ENCODE data around the gene NEMF. TPM values are rescaled to one million over a fixed set of nuclear protein-coding genes. Genes with fewer than 3 reads are reported as not detected.

Gene NEMF
- total RNA-seq, 2 experiments from 2014 or later: 76.7 to 89.1 TPM

GRCh38 chr14:49892636-49893308 lies 40.2 kb upstream of the NEMF start, which contains the start of gene ARF6:
Gene ARF6 (plus strand): TSS chr14:49893082. CDS start chr14:49893737, 655 bp downstream.
- POLR2A ChIA-PET: interaction anchor here (0.5 to 1.3 kb wide), 5 partner anchors 25 to 289 kb away, joined by 3 to 5 read pairs (median 3); no protein-coding TSS in a partner anchor
- DNase-seq: peak; percentile 97
- peak within 1 kb of the TSS; percentile 97 for H3K4me3 Mint-ChIP-seq
- no peaks in the 10 kb centered on the region for H3K9me3 Mint-ChIP-seq
- peaks cover 44% of the 10 kb centered on the region for H3K36me3 Mint-ChIP-seq (ENCODE audit: low read depth)
- H3K4me1 Mint-ChIP-seq: peaks cover 22% of the 10 kb centered on the region
- H3K27ac Mint-ChIP-seq: peak within 1 kb of the TSS; percentile 99
- CTCF ChIA-PET: interaction anchor here (0.6 to 3.6 kb wide), 14 partner anchors 11 to 258 kb away, joined by 3 to 22 read pairs (median 4); partner anchors contain the start of gene DNAAF2
- H3K27me3 Mint-ChIP-seq: no peaks in the 10 kb centered on the region

GRCh38 chr14:49892301-49892635 lies 39.7 kb upstream of the NEMF start:
- H3K27me3 Mint-ChIP-seq: no peaks in the 10 kb centered on the region
- H3K4me1 Mint-ChIP-seq: peaks cover 20% of the 10 kb centered on the region
- ChIA-PET CTCF (interaction anchor here (0.6 to 3.6 kb wide), 14 partner anchors 11 to 258 kb away, joined by 3 to 22 read pairs (median 4); partner anchors contain the start of gene DNAAF2), POLR2A (interaction anchor here (0.5 to 1.3 kb wide), 3 partner anchors 25 to 109 kb away, joined by 3 to 5 read pairs (median 3); no protein-coding TSS in a partner anchor)
- H3K9me3 Mint-ChIP-seq: no peaks in the 10 kb centered on the region
- peaks cover 42% of the 10 kb centered on the region for H3K36me3 Mint-ChIP-seq (ENCODE audit: low read depth)
- peak overlapping the region; percentile 99 for H3K27ac Mint-ChIP-seq
- peak overlapping the region; percentile 97 for H3K4me3 Mint-ChIP-seq
- DNase-seq: peak; percentile 73

- Mint-ChIP-seq H3K4me1 (peaks cover 27% of the 10 kb centered on the region), H3K27ac (no peak overlapping the region), H3K27me3 (no peaks in the 10 kb centered on the region), H3K9me3 (no peaks in the 10 kb centered on the region), H3K36me3 (ENCODE audit: low read depth) (peaks cover 5% of the 10 kb centered on the region), H3K4me3 (no peak overlapping the region)
- no peak for DNase-seq
- ChIA-PET POLR2A (interaction anchor here (0.6 to 0.7 kb wide), 2 partner anchors 20 to 230 kb away, joined by 3 to 4 read pairs; no protein-coding TSS in a partner anchor), CTCF (interaction anchor here (0.8 to 1.9 kb wide), 6 partner anchors 8 to 194 kb away, joined by 3 to 14 read pairs (median 3); no protein-coding TSS in a partner anchor)
Observed at GRCh38 chr14:49888293-49888692, 35.7 kb upstream of the NEMF start.

GRCh38 chr14:49886523-49886922 lies 33.9 kb upstream of the NEMF start:
- Mint-ChIP-seq H3K27ac (peak overlapping the region; percentile 77), H3K36me3 (ENCODE audit: low read depth) (peaks cover under 1% of the 10 kb centered on the region), H3K4me3 (no peak overlapping the region), H3K9me3 (no peaks in the 10 kb centered on the region), H3K27me3 (no peaks in the 10 kb centered on the region), H3K4me1 (peaks cover 27% of the 10 kb centered on the region)
- ChIA-PET POLR2A (no interaction called here), CTCF (no interaction called here)
- DNase-seq: no peak

GRCh38 chr14:49882826-49883694 lies 30.5 kb upstream of the NEMF start:
- Mint-ChIP-seq H3K36me3 (ENCODE audit: low read depth) (peaks cover 3% of the 10 kb centered on the region), H3K9me3 (no peaks in the 10 kb centered on the region), H3K27me3 (no peaks in the 10 kb centered on the region), H3K4me3 (no peak overlapping the region), H3K4me1 (peaks cover 43% of the 10 kb centered on the region), H3K27ac (no peak overlapping the region)
- CTCF ChIA-PET: interaction anchor here (1.2 kb wide), 1 partner anchor 31 kb away, joined by 4 read pairs; the partner anchor contains the start of gene NEMF
- DNase-seq: no peak
- POLR2A ChIA-PET: no interaction called here

GRCh38 chr14:49881350-49882001 lies 28.9 kb upstream of the NEMF start:
- Mint-ChIP-seq H3K9me3 (no peaks in the 10 kb centered on the region), H3K27ac (no peak overlapping the region), H3K36me3 (ENCODE audit: low read depth) (peaks cover 3% of the 10 kb centered on the region), H3K27me3 (no peaks in the 10 kb centered on the region), H3K4me3 (no peak overlapping the region), H3K4me1 (peaks cover 38% of the 10 kb centered on the region)
- no peak for DNase-seq
- POLR2A ChIA-PET: no interaction called here
- CTCF ChIA-PET: interaction anchor here (0.6 to 2.7 kb wide), 10 partner anchors 10 to 223 kb away, joined by 3 to 8 read pairs (median 4); partner anchors contain the start of gene ARF6

- no peaks in the 10 kb centered on the region for H3K9me3 Mint-ChIP-seq
- peaks cover 4% of the 10 kb centered on the region for H3K27me3 Mint-ChIP-seq
- ChIA-PET CTCF (interaction anchor here (0.5 to 2.7 kb wide), 33 partner anchors 8 to 260 kb away, joined by 3 to 26 read pairs (median 5); partner anchors contain the start of genes ARF6, MGAT2, NEMF and RPL36AL), POLR2A (interaction anchor here (1.2 kb wide), 1 partner anchor 120 kb away, joined by 4 read pairs; no protein-coding TSS in a partner anchor)
- H3K36me3 Mint-ChIP-seq (ENCODE audit: low read depth): peaks cover 3% of the 10 kb centered on the region
- peak overlapping the region; percentile 71 for H3K27ac Mint-ChIP-seq
- no peak overlapping the region for H3K4me3 Mint-ChIP-seq
- H3K4me1 Mint-ChIP-seq: peaks cover 34% of the 10 kb centered on the region
- DNase-seq: no peak
Observed at GRCh38 chr14:49880267-49881064, 27.9 kb upstream of the NEMF start.

GRCh38 chr14:49879646-49880204 lies 27.1 kb upstream of the NEMF start:
- Mint-ChIP-seq H3K27me3 (peaks cover 4% of the 10 kb centered on the region), H3K9me3 (no peaks in the 10 kb centered on the region), H3K36me3 (ENCODE audit: low read depth) (peaks cover 3% of the 10 kb centered on the region), H3K27ac (peak overlapping the region; percentile 71), H3K4me1 (peaks cover 30% of the 10 kb centered on the region), H3K4me3 (no peak overlapping the region)
- peak; percentile 63 for DNase-seq
- POLR2A ChIA-PET: interaction anchor here (1.2 kb wide), 1 partner anchor 121 kb away, joined by 4 read pairs; no protein-coding TSS in a partner anchor
- CTCF ChIA-PET: interaction anchor here (0.5 to 2.7 kb wide), 33 partner anchors 9 to 605 kb away, joined by 3 to 26 read pairs (median 4); partner anchors contain the start of genes ARF6, MGAT2, NEMF and RPL36AL

GRCh38 chr14:49876563-49877127 lies 24.1 kb upstream of the NEMF start:
- peaks cover 3% of the 10 kb centered on the region for H3K36me3 Mint-ChIP-seq (ENCODE audit: low read depth)
- peaks cover 4% of the 10 kb centered on the region for H3K27me3 Mint-ChIP-seq
- peaks cover 24% of the 10 kb centered on the region for H3K4me1 Mint-ChIP-seq
- H3K9me3 Mint-ChIP-seq: no peaks in the 10 kb centered on the region
- ChIA-PET CTCF (interaction anchor here (0.7 to 2.7 kb wide), 7 partner anchors 12 to 252 kb away, joined by 3 to 16 read pairs (median 3); no protein-coding TSS in a partner anchor), POLR2A (interaction anchor here (0.6 kb wide), 2 partner anchors 11 to 162 kb away, joined by 4 to 11 read pairs; no protein-coding TSS in a partner anchor)
- no peak for DNase-seq
- H3K27ac Mint-ChIP-seq: no peak overlapping the region
- H3K4me3 Mint-ChIP-seq: no peak overlapping the region

GRCh38 chr14:49875640-49876198 lies 23.1 kb upstream of the NEMF start:
- no peak overlapping the region for H3K27ac Mint-ChIP-seq
- no peaks in the 10 kb centered on the region for H3K9me3 Mint-ChIP-seq
- CTCF ChIA-PET: interaction anchor here (0.6 to 2.7 kb wide), 5 partner anchors 13 to 273 kb away, joined by 3 to 16 read pairs (median 3); no protein-coding TSS in a partner anchor
- DNase-seq: no peak
- H3K4me3 Mint-ChIP-seq: no peak overlapping the region
- H3K36me3 Mint-ChIP-seq (ENCODE audit: low read depth): no peaks in the 10 kb centered on the region
- H3K4me1 Mint-ChIP-seq: peaks cover 22% of the 10 kb centered on the region
- peaks cover 4% of the 10 kb centered on the region for H3K27me3 Mint-ChIP-seq
- POLR2A ChIA-PET: interaction anchor here (0.6 kb wide), 2 partner anchors 10 to 163 kb away, joined by 4 to 11 read pairs; no protein-coding TSS in a partner anchor
